GM18502 (cell line): ENCODE results near the gene PMEPA1.
A peak's percentile ranks its signal among the peaks of the same experiment; 100 is the strongest.
"Not testable (repeated sequence)": the region's sequence is repeated elsewhere in the genome, so short reads cannot be mapped to it uniquely, and the experiment has no call there.

ENCODE experiments used
- ATAC-seq: cut with Tn5 transposase; IDR thresholded peaks from one replicate; pipeline ENCODE4 v1.9.1; 2021; ENCODE audit warnings: mild to moderate bottlenecking; ENCODE audit not compliant: unreplicated experiment, poor library complexity

PMEPA1 gene

GRCh38 chr20:57632286-57632685, 77.5 kb downstream of the PMEPA1 start:
- no peak for ATAC-seq

- ATAC-seq, result no peak
Measured at GRCh38 chr20:57630061-57630460, 79.8 kb downstream of the PMEPA1 start.

GRCh38 chr20:57629491-57629901, 80.3 kb downstream of the PMEPA1 start:
- not testable (repeated sequence) for ATAC-seq

GRCh38 chr20:57628962-57629308, 80.9 kb downstream of the PMEPA1 start:
- ATAC-seq, result not testable (repeated sequence)

GRCh38 chr20:57628047-57628961, 81.5 kb downstream of the PMEPA1 start:
- peak; percentile 55 for ATAC-seq

DNA sequence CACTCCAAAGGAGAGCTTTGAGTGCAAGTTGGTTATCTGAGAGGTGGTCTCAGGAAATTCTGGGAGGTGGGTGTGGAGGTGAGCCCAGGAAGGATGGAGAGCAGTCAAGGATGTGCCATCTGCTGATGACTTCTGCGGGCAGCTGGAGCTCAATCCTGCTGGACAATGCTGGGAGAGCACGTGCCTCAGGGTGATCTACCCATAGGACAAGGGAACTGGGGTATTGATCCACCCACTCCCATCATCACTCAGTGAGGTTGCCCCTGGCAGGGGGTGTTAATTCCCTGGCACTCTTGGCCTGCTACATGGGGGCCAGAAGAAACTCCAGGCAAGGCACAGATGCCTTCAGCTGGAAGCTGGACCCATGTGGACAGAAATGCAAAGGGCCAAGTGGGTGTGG, 82.5 kb downstream of the PMEPA1 start:
- ATAC-seq, result no peak

DNA sequence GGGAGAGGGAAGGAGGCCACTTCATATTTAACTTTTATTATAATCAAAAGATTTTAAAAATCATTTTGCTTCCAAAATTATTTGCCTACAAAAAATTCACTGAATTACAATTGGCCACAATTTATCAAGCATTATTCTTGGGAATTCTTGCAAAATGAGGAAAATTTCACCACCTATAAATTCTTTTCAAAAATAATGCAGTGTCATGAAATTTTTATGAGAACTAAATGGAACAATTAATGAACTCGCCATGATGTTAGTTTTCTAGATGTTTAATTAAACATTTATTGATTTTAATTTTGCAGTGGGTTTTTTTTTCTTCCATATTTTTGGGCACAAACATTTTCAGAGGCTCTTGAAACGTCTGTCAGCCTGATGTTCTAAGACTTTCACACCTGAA, 83.8 kb downstream of the PMEPA1 start:
- no peak for ATAC-seq

GRCh38 chr20:57625181-57625958, 84.4 kb downstream of the PMEPA1 start:
- ATAC-seq, result no peak

DNA sequence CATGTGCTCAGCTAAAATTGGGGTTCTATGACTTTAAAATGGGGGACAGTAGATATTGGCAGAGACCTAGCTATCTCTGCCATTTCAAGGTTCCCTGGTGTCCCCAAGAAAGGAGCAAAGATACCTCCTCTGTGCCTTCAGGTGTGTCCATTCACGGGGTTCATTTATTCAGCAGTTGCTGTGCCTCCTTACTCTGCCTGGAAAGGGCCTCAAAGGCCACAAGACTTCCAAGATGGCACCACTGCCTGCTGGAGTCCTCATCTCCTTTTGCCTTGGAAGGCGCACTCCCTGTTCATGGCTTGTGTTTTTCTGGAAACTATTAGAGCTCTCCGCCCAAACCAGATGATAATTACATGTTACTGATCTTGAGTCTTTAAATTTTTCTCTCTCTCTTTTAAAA, 85.7 kb downstream of the PMEPA1 start:
- ATAC-seq, result no peak

- no peak for ATAC-seq
Measured at GRCh38 chr20:57622579-57623381, 87.0 kb downstream of the PMEPA1 start.

- ATAC-seq, result no peak
Measured at GRCh38 chr20:57622201-57622570, 87.6 kb downstream of the PMEPA1 start.

- no peak for ATAC-seq
Measured at GRCh38 chr20:57621421-57622200, 88.2 kb downstream of the PMEPA1 start.

DNA sequence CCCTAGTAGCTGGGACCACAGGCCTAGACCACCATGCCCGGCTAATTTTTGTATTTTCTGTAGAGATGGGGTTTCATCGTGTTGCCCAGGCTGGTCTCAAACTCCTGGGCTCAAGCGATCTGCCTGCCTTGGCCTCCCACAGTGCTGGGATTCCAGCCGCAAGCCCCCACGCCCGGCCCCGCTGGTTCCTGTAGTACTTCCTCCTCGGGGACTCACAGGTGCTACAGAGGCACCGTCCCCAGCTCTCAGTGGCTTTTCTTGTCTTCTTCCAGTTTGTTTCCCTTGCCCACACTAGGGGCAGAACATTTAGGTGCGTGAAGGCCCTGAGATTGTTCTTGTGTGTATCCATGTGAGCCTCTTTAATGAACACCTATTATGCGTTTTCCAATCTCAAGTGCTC, 88.8 kb downstream of the PMEPA1 start:
- ATAC-seq, result no peak

DNA sequence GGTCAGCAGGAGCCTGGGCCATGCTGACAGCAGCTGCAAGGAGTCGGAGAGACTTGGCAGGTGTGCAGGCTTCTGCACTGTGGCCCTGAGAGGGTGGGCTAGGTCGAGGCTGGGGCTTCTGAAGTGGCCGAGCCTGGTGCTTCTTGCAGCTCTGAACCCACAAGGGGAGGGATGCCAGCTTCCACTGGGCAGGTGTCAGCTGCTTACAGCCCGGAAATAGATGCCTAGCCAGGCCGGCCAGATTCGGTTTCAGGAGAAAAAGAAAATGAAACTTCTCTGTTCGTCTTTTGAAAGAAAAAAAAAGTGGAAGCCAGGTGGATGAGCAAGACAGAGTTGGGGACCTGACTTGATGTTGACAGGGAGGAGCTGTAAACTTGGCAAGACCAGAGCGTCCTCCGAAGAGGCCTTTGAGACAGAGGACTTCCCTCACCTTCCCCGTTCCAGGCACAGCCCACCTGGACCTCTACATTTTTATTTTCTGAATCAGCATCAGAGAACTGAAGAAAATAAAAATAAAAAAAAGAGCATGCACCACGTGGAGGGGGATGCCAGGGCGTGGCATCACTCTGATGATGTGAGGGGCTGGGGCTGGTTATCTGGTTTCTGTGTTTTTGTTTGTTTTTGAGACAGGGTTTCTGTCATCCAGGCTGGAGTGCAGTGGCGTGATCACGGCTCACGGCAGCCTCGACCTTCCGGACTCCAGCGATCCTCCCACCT, 89.4 kb downstream of the PMEPA1 start, which contains the start of gene ZBP1:
ZBP1 (minus strand) TSS at position 153 of the 717 bp plus-strand sequence; CDS start at position 22, 131 bp downstream.
- ATAC-seq, result peak; percentile 53

GRCh38 chr20:57619051-57619831, 90.6 kb downstream of the PMEPA1 start:
- ATAC-seq, result peak; percentile 62

DNA sequence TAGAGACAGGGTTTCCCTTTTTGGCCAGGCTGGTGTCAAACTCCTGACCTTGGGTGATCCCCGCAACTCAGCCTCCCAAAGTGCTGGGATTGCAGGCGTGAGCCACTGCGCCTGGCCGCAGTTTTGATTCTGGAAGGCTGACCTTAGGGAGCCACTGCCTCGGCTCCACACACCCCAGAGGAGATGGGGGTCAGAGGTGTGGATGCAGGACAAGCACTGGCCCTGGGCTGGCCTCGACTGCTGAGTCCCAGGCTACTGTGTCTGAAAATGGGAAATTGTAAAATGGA, 91.1 kb downstream of the PMEPA1 start:
- peak; percentile 3 for ATAC-seq

DNA sequence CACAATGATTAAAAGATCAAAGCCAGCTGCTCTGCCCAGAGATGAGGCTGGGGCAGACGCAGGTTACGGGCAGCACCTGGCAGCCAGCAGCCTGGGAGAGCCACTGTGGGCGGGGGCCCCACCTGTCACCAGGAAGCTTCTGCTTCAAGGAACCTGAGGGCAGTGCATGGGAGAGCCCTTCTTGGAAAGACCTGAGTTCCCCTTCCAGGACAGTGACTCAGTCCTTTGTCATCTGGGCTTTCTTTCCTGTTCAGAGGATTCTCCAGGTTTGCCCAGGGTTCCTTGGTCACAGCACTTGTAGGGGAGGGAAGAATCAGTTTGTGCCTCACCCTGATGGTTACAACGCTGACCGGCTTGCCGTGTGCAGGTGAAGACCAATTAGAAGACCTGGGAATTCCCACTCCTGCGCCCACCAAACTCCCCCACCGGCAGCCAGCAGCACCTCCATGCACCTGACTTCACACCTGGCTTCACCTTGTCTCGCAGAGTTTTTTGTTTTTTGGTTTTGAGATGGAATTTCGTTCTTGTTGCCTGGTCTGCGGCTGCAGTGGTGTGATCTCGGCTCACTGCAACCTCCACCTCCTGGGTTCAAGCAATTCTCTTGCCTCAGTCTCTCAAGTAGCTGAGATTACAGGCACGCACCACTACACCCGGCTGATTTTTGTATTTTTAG, 91.6 kb downstream of the PMEPA1 start:
- ATAC-seq, result no peak
